Measurements from ENCODE around the gene DOHH.

DNA sequence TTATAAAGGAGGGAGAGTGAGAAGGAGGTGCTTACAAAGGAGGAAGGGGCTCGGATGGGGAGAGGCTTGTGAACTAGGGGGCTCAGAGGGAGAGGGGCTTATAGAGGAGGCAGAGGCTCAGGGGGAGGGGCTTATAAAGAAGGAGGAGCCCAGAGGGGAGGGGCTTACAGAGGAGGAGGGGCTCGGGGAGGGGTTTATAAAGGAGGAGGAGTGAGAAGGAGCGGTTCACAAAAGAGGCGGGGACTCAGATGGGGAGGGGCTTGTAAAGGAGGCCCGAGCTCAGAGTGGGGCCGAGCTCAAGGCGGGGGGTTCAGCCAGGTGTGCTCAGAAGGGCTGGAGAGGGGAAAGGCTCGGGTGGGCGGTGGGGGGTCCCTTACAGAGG, 20.6 kb downstream of the DOHH start:
- TF ChIP-seq POLR2AphosphoS5 (IDR thresholded peaks at IDR 0.05; ENCODE audit: borderline replicate concordance, low read depth, low read length) (no peak), FOXP2 (optimal IDR thresholded peaks at IDR 0.05; ENCODE audit: control extremely low read depth, extremely low read length, insufficient read depth) (no peak)
